ENCODE data around the gene NPC2.

NPC2 gene

DNA sequence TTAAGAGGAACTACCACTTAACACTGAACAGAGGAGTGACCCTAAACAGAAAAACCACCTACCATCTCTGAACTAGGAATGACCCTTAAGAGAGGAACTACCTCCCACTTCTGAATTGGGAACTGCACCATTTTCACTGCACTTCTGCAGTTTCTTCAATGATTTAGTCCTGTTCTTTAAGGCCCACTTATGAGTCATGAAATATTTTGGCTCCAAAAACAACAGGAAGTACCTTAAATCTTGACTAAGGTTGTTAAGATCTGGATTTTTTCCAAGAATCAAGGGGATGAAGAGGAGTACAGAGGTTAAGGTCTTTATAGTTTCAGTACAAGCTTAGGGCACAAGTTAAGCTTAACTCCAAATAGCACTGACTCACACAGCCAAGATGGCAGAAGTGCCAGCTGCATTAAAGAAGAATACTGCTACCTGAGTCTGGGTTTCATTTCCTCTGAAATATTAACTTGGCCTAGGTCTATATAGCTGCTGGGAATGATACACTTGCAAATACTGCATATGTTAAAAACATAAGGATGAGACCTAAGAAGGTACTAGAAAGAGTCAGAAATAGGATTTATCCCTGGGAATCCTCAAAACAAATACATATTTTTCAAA is 4.2 kb downstream of the NPC2 start:
- H3K79me2 ChIP-seq (ENCODE audit: insufficient read depth, low read length), result peaks cover 18% of the 10 kb centered on the region
- H3K27me3 ChIP-seq (ENCODE audit: insufficient read depth, low read length, poor library complexity, severe bottlenecking), result no peaks in the 10 kb centered on the region
- H3K36me3 ChIP-seq (ENCODE audit: insufficient read depth, low read length), result peaks cover 8% of the 10 kb centered on the region; the same call in 1 of the 2 replicates
- H3K9ac ChIP-seq (ENCODE audit: low read depth, low read length, poor library complexity, severe bottlenecking), result no peak overlapping the region
- H3K9me2 ChIP-seq (replicated peaks; ENCODE audit: low read depth, low read length), result no peaks in the 10 kb centered on the region
- no peak overlapping the region for H3K4me2 ChIP-seq (ENCODE audit: low read depth, low read length, poor library complexity, severe bottlenecking)
- H4K20me1 ChIP-seq (ENCODE audit: insufficient read depth, low read length, poor library complexity, severe bottlenecking), result no peaks in the 10 kb centered on the region
- no peaks in the 10 kb centered on the region for H3F3A ChIP-seq (ENCODE audit: low read depth)
- no peaks in the 10 kb centered on the region for H3K9me3 ChIP-seq (ENCODE audit: insufficient read depth, low read depth, low read length)
- TF ChIP-seq, protein P1, sequence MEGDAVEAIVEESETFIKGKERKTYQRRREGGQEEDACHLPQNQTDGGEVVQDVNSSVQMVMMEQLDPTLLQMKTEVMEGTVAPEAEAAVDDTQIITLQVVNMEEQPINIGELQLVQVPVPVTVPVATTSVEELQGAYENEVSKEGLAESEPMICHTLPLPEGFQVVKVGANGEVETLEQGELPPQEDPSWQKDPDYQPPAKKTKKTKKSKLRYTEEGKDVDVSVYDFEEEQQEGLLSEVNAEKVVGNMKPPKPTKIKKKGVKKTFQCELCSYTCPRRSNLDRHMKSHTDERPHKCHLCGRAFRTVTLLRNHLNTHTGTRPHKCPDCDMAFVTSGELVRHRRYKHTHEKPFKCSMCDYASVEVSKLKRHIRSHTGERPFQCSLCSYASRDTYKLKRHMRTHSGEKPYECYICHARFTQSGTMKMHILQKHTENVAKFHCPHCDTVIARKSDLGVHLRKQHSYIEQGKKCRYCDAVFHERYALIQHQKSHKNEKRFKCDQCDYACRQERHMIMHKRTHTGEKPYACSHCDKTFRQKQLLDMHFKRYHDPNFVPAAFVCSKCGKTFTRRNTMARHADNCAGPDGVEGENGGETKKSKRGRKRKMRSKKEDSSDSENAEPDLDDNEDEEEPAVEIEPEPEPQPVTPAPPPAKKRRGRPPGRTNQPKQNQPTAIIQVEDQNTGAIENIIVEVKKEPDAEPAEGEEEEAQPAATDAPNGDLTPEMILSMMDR (conservative IDR thresholded peaks at IDR 0.05; ENCODE audit: low read length), result no peak
- no peak for TF ChIP-seq EZH2phosphoT487 (IDR thresholded peaks at IDR 0.05; ENCODE audit: borderline replicate concordance)
- H3K4me1 ChIP-seq (ENCODE audit: insufficient read depth, low read length, poor library complexity, severe bottlenecking), result peaks cover 31% of the 10 kb centered on the region
- H2AFZ ChIP-seq (ENCODE audit: low read length), result no peak overlapping the region
- H3K4me3 ChIP-seq (ENCODE audit: low read length, poor library complexity, severe bottlenecking), result no peak overlapping the region

DNA sequence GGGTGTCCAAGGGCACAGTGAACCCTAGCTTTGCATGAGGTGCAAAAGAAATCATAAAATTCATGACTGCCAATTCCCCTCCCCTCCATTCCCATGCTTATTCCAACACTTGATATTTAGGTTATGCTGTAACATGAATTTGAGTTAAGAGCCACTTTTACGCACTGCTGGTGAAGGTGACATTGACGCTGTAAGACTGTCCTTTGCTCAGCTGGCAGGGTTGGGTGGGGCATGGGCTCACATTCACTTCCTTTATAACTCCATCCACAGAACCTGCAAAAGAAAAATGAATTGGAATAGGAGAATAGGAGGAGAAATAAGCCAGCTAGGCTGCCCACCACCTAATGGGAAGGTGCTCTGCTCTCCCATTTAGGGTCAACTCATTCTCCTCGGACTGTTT is 6.9 kb downstream of the NPC2 start:
- Histone ChIP-seq H3K4me3 (ENCODE audit: low read length, poor library complexity, severe bottlenecking) (no peak overlapping the region), H3K9me2 (replicated peaks; ENCODE audit: low read depth, low read length) (no peaks in the 10 kb centered on the region), H3K36me3 (ENCODE audit: insufficient read depth, low read length) (peaks cover 21% of the 10 kb centered on the region), H3K4me2 (ENCODE audit: low read depth, low read length, poor library complexity, severe bottlenecking) (no peak overlapping the region), H2AFZ (ENCODE audit: low read length) (no peak overlapping the region), H4K20me1 (ENCODE audit: insufficient read depth, low read length, poor library complexity, severe bottlenecking) (no peaks in the 10 kb centered on the region), H3K9ac (ENCODE audit: low read depth, low read length, poor library complexity, severe bottlenecking) (no peak overlapping the region), H3K9me3 (ENCODE audit: insufficient read depth, low read depth, low read length) (no peaks in the 10 kb centered on the region), H3K79me2 (ENCODE audit: insufficient read depth, low read length) (no peaks in the 10 kb centered on the region), H3K4me1 (ENCODE audit: insufficient read depth, low read length, poor library complexity, severe bottlenecking) (peaks cover 13% of the 10 kb centered on the region), H3F3A (ENCODE audit: low read depth) (no peaks in the 10 kb centered on the region), H3K27me3 (ENCODE audit: insufficient read depth, low read length, poor library complexity, severe bottlenecking) (no peaks in the 10 kb centered on the region)
- TF ChIP-seq, protein P1 (conservative IDR thresholded peaks at IDR 0.05; ENCODE audit: low read length), result no peak
- no peak for TF ChIP-seq EZH2phosphoT487 (IDR thresholded peaks at IDR 0.05; ENCODE audit: borderline replicate concordance)

DNA sequence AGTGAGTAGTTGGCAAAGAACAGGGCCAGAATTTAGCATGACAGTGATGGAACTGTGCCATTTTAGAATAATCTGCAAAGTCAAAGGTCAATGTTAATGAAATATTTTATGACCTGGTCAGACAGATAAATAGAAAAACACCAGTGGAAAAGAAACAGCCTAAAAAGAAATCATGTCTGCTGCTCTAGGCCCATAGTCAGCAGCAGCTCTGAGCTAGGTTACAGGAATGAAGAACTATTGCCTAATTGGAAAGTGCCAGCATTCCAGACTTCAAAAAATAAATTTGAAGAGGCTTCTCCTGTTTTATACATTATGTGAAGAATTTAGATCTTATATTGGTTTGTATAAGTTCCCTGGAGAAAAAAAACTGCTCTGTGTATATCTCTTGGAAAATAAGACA is 9.8 kb downstream of the NPC2 start:
- H3K4me1 ChIP-seq (ENCODE audit: insufficient read depth, low read length, poor library complexity, severe bottlenecking), result no peaks in the 10 kb centered on the region
- H3K27me3 ChIP-seq (ENCODE audit: insufficient read depth, low read length, poor library complexity, severe bottlenecking), result no peaks in the 10 kb centered on the region
- H2AFZ ChIP-seq (ENCODE audit: low read length), result no peak overlapping the region
- no peak overlapping the region for H3K4me2 ChIP-seq (ENCODE audit: low read depth, low read length, poor library complexity, severe bottlenecking)
- no peaks in the 10 kb centered on the region for H4K20me1 ChIP-seq (ENCODE audit: insufficient read depth, low read length, poor library complexity, severe bottlenecking)
- H3K79me2 ChIP-seq (ENCODE audit: insufficient read depth, low read length), result no peaks in the 10 kb centered on the region
- H3K9me2 ChIP-seq (replicated peaks; ENCODE audit: low read depth, low read length), result no peaks in the 10 kb centered on the region
- no peak overlapping the region for H3K9ac ChIP-seq (ENCODE audit: low read depth, low read length, poor library complexity, severe bottlenecking)
- H3K9me3 ChIP-seq (ENCODE audit: insufficient read depth, low read depth, low read length), result no peaks in the 10 kb centered on the region
- H3K4me3 ChIP-seq (ENCODE audit: low read length, poor library complexity, severe bottlenecking), result no peak overlapping the region
- TF ChIP-seq, protein P1 (conservative IDR thresholded peaks at IDR 0.05; ENCODE audit: low read length), result no peak
- TF ChIP-seq EZH2phosphoT487 (IDR thresholded peaks at IDR 0.05; ENCODE audit: borderline replicate concordance), result no peak
- H3K36me3 ChIP-seq (ENCODE audit: insufficient read depth, low read length), result peaks cover 31% of the 10 kb centered on the region
- H3F3A ChIP-seq (ENCODE audit: low read depth), result no peaks in the 10 kb centered on the region

All from Loucy (cell line).